Large intestine (tissue), 3 donors: ENCODE data around the gene TFPT. TPM values are rescaled to one million over a fixed set of nuclear protein-coding genes. Genes with fewer than 3 reads are reported as not detected.
"Not testable (repeated sequence)": the region's sequence is repeated elsewhere in the genome, so short reads cannot be mapped to it uniquely, and the experiment has no call there.

Experiments used
- DNase-seq, 2 donors: peaks; one replicate each; pipeline versions ENCODE4 v3.0.0 to v3.0.0-alpha.2; 2013
- H3K27ac ChIP-seq: one replicate; pipeline ENCODE4 v1.5.1; 2013; ENCODE audit warnings: low read length
- H3K27me3 ChIP-seq: 2 replicates; pipeline ENCODE4 v1.6.1; 2013; ENCODE audit warnings: low read length; ENCODE audit not compliant: control insufficient read depth, insufficient read depth
- H3K36me3 ChIP-seq: 2 replicates; pipeline ENCODE4 v1.6.1; 2013; ENCODE audit warnings: low read length; ENCODE audit not compliant: control insufficient read depth, insufficient read depth
- H3K4me1 ChIP-seq: one replicate; pipeline ENCODE4 v1.6.1; 2013; ENCODE audit warnings: low read length; ENCODE audit not compliant: control insufficient read depth, insufficient read depth
- H3K4me3 ChIP-seq: one replicate; pipeline ENCODE4 v1.5.1; 2013; ENCODE audit warnings: low read length
- H3K9me3 ChIP-seq: one replicate; pipeline ENCODE4 v1.6.1; 2013; ENCODE audit warnings: mild to moderate bottlenecking, low read depth, low read length, moderate library complexity; ENCODE audit not compliant: control insufficient read depth
- WGBS: methylation state at CpG from one replicate; pipeline ENCODE4 v1.1.5; 2013; ENCODE audit warnings: low lambda C conversion rate; ENCODE audit not compliant: insufficient coverage; 5-methylcytosine and 5-hydroxymethylcytosine counted together
- polyA plus RNA-seq: library from polyadenylated mRNA; unstranded; fragments of 120-200 nt; gene quantifications from one replicate; pipeline ENCODE4 v1.2.1, GENCODE V29; 2013

The TFPT gene
- polyA plus RNA-seq, 1 donor: 16.6 TPM

- Histone ChIP-seq H3K4me1 (no peaks in the 10 kb centered on the region), H3K9me3 (no peaks in the 10 kb centered on the region), H3K4me3 (peak within 1 kb of the TSS; percentile 94)
Observed at GRCh38 chr19:54102421-54103169, 12.9 kb downstream of the TFPT start, which contains the start of gene NDUFA3. Gene NDUFA3, plus strand, starts transcription at chr19:54102855. Its CDS starts 24 bp downstream, at chr19:54102879.

GRCh38 chr19:54100561-54100960 is 14.9 kb downstream of the TFPT start, which contains the start of gene OSCAR:
Gene OSCAR, minus strand, starts transcription at chr19:54100803. Its CDS starts 11 bp downstream, at chr19:54100792.
- no peak within 1 kb of the TSS for H3K27ac ChIP-seq
- DNase-seq: no peak
- H3K27me3 ChIP-seq: peaks cover 18% of the 10 kb centered on the region
- no peaks in the 10 kb centered on the region for H3K4me1 ChIP-seq
- H3K36me3 ChIP-seq: peaks cover 2% of the 10 kb centered on the region
- no peaks in the 10 kb centered on the region for H3K9me3 ChIP-seq
- WGBS: no CpG with 5 or more reads among the region's 5 CpGs
- no peak within 1 kb of the TSS for H3K4me3 ChIP-seq

More at GRCh38 chr19:54102421-54103169, 12.9 kb downstream of the TFPT start, which contains the start of gene NDUFA3:
- Histone ChIP-seq H3K27ac (no peak within 1 kb of the TSS), H3K27me3 (no peaks in the 10 kb centered on the region), H3K36me3 (peaks cover 18% of the 10 kb centered on the region)
- DNase-seq: peak; percentile 99 to 100
- 0% methylated on average over 1 of the region's 54 CpGs for WGBS

GRCh38 chr19:54099903-54100255 is 15.6 kb downstream of the TFPT start:
- not testable (repeated sequence) for H3K4me3 ChIP-seq, H3K4me1 ChIP-seq, DNase-seq, H3K36me3 ChIP-seq, H3K27ac ChIP-seq, H3K9me3 ChIP-seq
- WGBS: no CpG with 5 or more reads among the region's 9 CpGs
- H3K27me3 ChIP-seq: peaks cover 25% of the 10 kb centered on the region

- H3K36me3 ChIP-seq: no peaks in the 10 kb centered on the region
- H3K4me1 ChIP-seq: no peaks in the 10 kb centered on the region
- H3K27me3 ChIP-seq: peaks cover 30% of the 10 kb centered on the region
- H3K4me3 ChIP-seq: no peak overlapping the region
- no peak for DNase-seq
- H3K27ac ChIP-seq: no peak overlapping the region
- WGBS: 100% methylated on average over 2 of the region's 12 CpGs
- no peaks in the 10 kb centered on the region for H3K9me3 ChIP-seq
Observed at GRCh38 chr19:54099190-54099902, 16.1 kb downstream of the TFPT start.

- no peaks in the 10 kb centered on the region for H3K9me3 ChIP-seq
- no peaks in the 10 kb centered on the region for H3K4me1 ChIP-seq
- H3K27me3 ChIP-seq: peaks cover 30% of the 10 kb centered on the region
- H3K36me3 ChIP-seq: no peaks in the 10 kb centered on the region
- peak in 1 of 2 donors; percentile 43 for DNase-seq
- H3K4me3 ChIP-seq: peak overlapping the region; percentile 10
- WGBS: 33% methylated on average over 2 of the region's 14 CpGs
- no peak overlapping the region for H3K27ac ChIP-seq
Observed at GRCh38 chr19:54096617-54097106, 18.8 kb downstream of the TFPT start.

- not testable (repeated sequence) for H3K9me3 ChIP-seq, H3K27ac ChIP-seq, H3K4me3 ChIP-seq, H3K4me1 ChIP-seq, H3K36me3 ChIP-seq
- peak; percentile 35 to 55 for DNase-seq
- 0% methylated on average over 1 of the region's 46 CpGs for WGBS
- H3K27me3 ChIP-seq: peaks cover 30% of the 10 kb centered on the region
Observed at GRCh38 chr19:54095859-54096616, 19.4 kb downstream of the TFPT start.

- Histone ChIP-seq H3K9me3 (no peaks in the 10 kb centered on the region), H3K27me3 (peaks cover 30% of the 10 kb centered on the region), H3K4me1 (no peaks in the 10 kb centered on the region), H3K27ac (no peak overlapping the region), H3K36me3 (no peaks in the 10 kb centered on the region), H3K4me3 (no peak overlapping the region)
- WGBS: no CpG with 5 or more reads among the region's 22 CpGs
- no peak for DNase-seq
Observed at GRCh38 chr19:54095136-54095858, 20.2 kb downstream of the TFPT start.

- no CpG with 5 or more reads among the region's 17 CpGs for WGBS
- peaks cover 30% of the 10 kb centered on the region for H3K27me3 ChIP-seq
- H3K27ac ChIP-seq: no peak overlapping the region
- no peak overlapping the region for H3K4me3 ChIP-seq
- no peaks in the 10 kb centered on the region for H3K4me1 ChIP-seq
- H3K36me3 ChIP-seq: no peaks in the 10 kb centered on the region
- H3K9me3 ChIP-seq: no peaks in the 10 kb centered on the region
- DNase-seq: no peak
Observed at GRCh38 chr19:54094426-54095000, 20.9 kb downstream of the TFPT start.

- no peaks in the 10 kb centered on the region for H3K9me3 ChIP-seq
- WGBS: no CpG with 5 or more reads among the region's 3 CpGs
- DNase-seq: no peak
Observed at GRCh38 chr19:54084410-54084809, 31.0 kb downstream of the TFPT start.

More at GRCh38 chr19:54084410-54084809, 31.0 kb downstream of the TFPT start:
- no peaks in the 10 kb centered on the region for H3K27me3 ChIP-seq
- no peaks in the 10 kb centered on the region for H3K4me1 ChIP-seq
- H3K4me3 ChIP-seq: no peak overlapping the region
- no peaks in the 10 kb centered on the region for H3K36me3 ChIP-seq
- H3K27ac ChIP-seq: no peak overlapping the region
